Measurements from ENCODE around the gene HCST.

The HCST gene

DNA sequence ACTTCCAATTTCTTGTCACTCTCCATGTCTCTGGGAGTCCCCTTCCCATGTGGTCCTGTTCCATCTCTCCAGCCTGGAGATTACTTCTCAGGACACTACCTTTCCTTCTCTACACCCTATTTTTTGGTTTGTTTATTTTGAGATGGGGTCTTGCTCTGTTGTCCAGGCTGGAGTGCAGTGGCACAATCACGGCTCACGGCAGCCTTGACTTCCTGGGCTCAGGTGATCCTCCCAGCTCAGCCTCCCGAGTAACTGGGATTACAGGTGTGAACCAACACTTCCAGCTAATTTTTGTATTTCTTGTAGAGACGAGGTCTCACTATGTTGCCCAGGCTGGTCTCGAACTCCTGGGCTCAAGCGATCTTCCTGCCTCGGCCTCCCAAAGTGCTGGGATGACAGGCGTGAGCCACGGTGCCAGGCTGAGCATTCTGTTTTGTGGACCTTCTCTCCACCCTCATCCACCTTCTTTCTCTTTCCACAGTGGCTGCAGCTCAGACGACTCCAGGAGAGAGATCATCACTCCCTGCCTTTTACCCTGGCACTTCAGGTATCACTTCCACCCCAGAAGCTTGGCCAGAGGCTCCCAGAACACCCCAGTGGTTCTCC is 644 bp downstream of the HCST start:
- no peak for TF ChIP-seq GLIS3 (CRISPR knock-in tag; IDR thresholded peaks at IDR 0.05)
- TF ChIP-seq, protein P1, sequence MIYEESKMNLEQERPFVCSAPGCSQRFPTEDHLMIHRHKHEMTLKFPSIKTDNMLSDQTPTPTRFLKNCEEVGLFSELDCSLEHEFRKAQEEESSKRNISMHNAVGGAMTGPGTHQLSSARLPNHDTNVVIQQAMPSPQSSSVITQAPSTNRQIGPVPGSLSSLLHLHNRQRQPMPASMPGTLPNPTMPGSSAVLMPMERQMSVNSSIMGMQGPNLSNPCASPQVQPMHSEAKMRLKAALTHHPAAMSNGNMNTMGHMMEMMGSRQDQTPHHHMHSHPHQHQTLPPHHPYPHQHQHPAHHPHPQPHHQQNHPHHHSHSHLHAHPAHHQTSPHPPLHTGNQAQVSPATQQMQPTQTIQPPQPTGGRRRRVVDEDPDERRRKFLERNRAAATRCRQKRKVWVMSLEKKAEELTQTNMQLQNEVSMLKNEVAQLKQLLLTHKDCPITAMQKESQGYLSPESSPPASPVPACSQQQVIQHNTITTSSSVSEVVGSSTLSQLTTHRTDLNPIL (CRISPR knock-in tag; IDR thresholded peaks at IDR 0.05; ENCODE audit: low read depth): no peak
- no peak for TF ChIP-seq ISL1 (CRISPR knock-in tag; IDR thresholded peaks at IDR 0.05)
- no peak for TF ChIP-seq BACH2 (CRISPR knock-in tag; IDR thresholded peaks at IDR 0.05; ENCODE audit: borderline replicate concordance)
- TF ChIP-seq ZC3H10 (CRISPR knock-in tag; IDR thresholded peaks at IDR 0.05): no peak
- ATAC-seq: no peak

DNA sequence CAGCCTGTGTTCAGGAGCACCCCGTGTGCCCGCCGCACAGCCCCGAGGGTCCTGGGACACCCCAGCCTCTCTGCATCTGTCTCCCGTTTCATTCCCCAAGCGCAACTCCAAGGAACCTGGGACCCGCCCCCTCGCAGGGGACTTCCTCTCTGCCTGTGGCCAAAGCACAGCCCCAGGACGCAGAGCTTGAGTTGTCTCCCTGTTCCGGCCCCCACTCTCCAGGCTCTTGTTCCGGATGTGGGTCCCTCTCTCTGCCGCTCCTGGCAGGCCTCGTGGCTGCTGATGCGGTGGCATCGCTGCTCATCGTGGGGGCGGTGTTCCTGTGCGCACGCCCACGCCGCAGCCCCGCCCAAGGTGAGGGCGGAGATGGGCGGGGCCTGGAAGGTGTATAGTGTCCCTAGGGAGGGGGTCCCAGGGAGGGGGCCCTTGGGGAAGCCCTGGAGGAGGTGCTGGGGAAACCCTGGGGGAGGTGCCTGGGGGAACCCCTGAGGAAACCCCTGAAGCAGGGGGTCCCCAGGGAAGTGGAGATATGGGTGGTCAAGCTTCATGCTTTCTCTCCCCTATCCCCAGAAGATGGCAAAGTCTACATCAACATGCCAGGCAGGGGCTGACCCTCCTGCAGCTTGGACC is 1.3 kb downstream of the HCST start:
- TF ChIP-seq ZFP3 (CRISPR knock-in tag; IDR thresholded peaks at IDR 0.05) (no peak), ZFP30 (CRISPR knock-in tag; IDR thresholded peaks at IDR 0.05) (no peak), TCF4 (CRISPR knock-in tag; IDR thresholded peaks at IDR 0.05; ENCODE audit: borderline replicate concordance) (no peak), GLIS3 (CRISPR knock-in tag; IDR thresholded peaks at IDR 0.05) (no peak), ZNF565 (CRISPR knock-in tag; conservative IDR thresholded peaks at IDR 0.05; ENCODE audit: low read depth) (no peak), ZNF70 (CRISPR knock-in tag; IDR thresholded peaks at IDR 0.05) (no peak), SNAI2 (CRISPR knock-in tag; IDR thresholded peaks at IDR 0.05) (no peak), ESRRG (CRISPR knock-in tag; IDR thresholded peaks at IDR 0.05) (no peak), ARNTL (CRISPR knock-in tag; IDR thresholded peaks at IDR 0.05; ENCODE audit: borderline replicate concordance, low read depth) (no peak), CSDC2 (CRISPR knock-in tag; IDR thresholded peaks at IDR 0.05) (no peak), PPARA (CRISPR knock-in tag; IDR thresholded peaks at IDR 0.05; ENCODE audit: borderline replicate concordance) (no peak), TOX (CRISPR knock-in tag; IDR thresholded peaks at IDR 0.05; ENCODE audit: borderline replicate concordance) (no peak)
- no peak for ATAC-seq

DNA sequence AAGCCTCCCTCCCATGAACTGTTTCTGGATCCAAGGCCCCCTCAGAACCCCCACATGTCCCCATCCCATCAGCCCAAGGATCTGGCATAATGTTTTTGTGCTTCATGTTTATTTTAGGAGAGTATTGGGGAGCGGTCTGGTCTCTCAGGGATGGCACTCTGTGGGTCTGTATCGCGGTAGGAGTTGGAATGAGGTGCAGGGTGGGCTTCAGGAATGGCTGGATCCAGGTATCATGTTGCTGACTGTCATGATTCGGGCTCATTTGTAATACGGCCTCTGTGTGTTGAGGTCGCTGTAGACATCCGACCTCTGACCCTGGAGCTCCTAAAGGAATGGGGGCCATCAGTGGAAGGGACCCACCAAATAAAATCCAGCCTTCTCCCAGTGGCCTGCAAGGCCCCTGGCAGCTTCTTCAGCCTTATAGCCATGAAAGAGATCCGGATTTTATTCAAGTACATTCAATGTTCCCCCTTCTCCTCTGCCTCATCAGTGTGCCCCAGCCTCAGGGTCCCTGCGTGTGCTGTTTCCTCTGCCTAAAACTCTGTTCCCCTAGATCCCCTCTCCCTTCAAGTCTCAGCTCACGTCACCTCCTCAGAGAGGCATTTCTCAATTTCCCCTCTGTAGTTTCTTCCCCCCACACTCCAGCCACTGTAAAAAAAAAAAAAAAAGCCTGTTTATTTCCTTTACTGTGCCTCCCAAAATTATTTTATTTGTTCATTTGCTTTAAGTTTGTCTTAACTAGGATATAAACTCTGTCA is 2.2 kb downstream of the HCST start:
- ATAC-seq: no peak

DNA sequence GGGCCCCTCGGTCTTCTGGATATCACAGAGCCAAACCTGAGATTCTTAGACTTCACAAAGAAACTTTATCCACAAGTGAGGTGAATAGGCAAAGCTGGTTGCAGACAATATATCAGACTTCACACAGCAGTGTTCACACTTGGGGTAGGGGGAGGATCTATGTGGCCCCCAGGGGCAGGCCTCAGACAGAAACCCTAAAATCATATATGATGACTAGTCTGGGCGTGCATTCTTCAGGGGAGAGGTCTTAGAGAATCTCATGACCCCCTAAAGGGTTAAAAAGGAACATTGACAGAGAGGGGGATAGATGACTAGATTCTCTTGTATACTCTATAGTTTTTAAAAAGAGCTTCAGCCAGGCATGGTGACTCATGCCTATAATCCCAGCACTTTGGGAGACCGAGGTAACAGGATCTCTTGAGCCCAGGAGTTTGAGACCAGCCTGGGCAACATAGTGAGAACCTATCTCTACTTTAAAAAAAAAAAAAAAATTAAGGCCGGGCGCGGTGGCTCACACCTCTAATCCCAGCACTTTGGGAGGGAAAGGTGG is 2.9 kb downstream of the HCST start:
- TF ChIP-seq, protein P2, sequence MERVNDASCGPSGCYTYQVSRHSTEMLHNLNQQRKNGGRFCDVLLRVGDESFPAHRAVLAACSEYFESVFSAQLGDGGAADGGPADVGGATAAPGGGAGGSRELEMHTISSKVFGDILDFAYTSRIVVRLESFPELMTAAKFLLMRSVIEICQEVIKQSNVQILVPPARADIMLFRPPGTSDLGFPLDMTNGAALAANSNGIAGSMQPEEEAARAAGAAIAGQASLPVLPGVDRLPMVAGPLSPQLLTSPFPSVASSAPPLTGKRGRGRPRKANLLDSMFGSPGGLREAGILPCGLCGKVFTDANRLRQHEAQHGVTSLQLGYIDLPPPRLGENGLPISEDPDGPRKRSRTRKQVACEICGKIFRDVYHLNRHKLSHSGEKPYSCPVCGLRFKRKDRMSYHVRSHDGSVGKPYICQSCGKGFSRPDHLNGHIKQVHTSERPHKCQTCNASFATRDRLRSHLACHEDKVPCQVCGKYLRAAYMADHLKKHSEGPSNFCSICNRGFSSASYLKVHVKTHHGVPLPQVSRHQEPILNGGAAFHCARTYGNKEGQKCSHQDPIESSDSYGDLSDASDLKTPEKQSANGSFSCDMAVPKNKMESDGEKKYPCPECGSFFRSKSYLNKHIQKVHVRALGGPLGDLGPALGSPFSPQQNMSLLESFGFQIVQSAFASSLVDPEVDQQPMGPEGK (CRISPR knock-in tag; IDR thresholded peaks at IDR 0.05; ENCODE audit: borderline replicate concordance): no peak
- TF ChIP-seq ZNF565 (CRISPR knock-in tag; conservative IDR thresholded peaks at IDR 0.05; ENCODE audit: low read depth) (no peak), ISL1 (CRISPR knock-in tag; IDR thresholded peaks at IDR 0.05) (no peak), ZFP30 (CRISPR knock-in tag; IDR thresholded peaks at IDR 0.05) (no peak), ZFP3 (CRISPR knock-in tag; IDR thresholded peaks at IDR 0.05) (no peak), TCF4 (CRISPR knock-in tag; IDR thresholded peaks at IDR 0.05; ENCODE audit: borderline replicate concordance) (no peak)
- ATAC-seq: no peak

More for the DNA sequence above, 2.2 kb downstream of the HCST start:
- TF ChIP-seq SNAI2 (CRISPR knock-in tag; IDR thresholded peaks at IDR 0.05): no peak
- TF ChIP-seq ZNF8 (CRISPR knock-in tag; IDR thresholded peaks at IDR 0.05): no peak
- no peak for TF ChIP-seq ARNTL (CRISPR knock-in tag; IDR thresholded peaks at IDR 0.05; ENCODE audit: borderline replicate concordance, low read depth)
- no peak for TF ChIP-seq ISL1 (CRISPR knock-in tag; IDR thresholded peaks at IDR 0.05)
- TF ChIP-seq RARB (CRISPR knock-in tag; IDR thresholded peaks at IDR 0.05): no peak
- TF ChIP-seq ZFP3 (CRISPR knock-in tag; IDR thresholded peaks at IDR 0.05): no peak
- TF ChIP-seq, protein P1 (CRISPR knock-in tag; IDR thresholded peaks at IDR 0.05; ENCODE audit: low read depth): no peak

DNA sequence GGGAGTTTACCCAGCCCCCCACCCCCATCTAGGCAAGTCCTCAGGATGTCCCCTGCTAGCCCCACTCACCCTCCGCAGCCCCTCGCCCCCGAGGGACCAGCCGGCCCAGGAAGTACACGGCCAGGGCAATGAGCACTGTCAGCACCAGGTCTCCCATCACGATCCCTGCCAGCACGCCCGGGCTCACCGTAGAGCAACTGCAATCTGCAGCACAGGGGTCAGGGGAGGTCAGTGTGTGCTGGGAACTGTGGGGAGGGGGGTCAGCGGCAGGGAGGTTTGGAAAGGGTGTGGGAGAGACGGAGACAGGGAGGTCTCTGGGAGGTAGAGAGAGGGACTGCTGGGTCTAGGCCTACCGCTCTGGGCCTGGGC is 5.0 kb downstream of the HCST start:
- TF ChIP-seq ESRRG (CRISPR knock-in tag; IDR thresholded peaks at IDR 0.05) (no peak), CSDC2 (CRISPR knock-in tag; IDR thresholded peaks at IDR 0.05) (no peak), PPARA (CRISPR knock-in tag; IDR thresholded peaks at IDR 0.05; ENCODE audit: borderline replicate concordance) (no peak), ISL1 (CRISPR knock-in tag; IDR thresholded peaks at IDR 0.05) (no peak)
- no peak for ATAC-seq
